NCI-H1417 treated with DMSO at 0.1 percent for 48 hours (cell line): ENCODE data around the gene RBM33.
"Not testable (repeated sequence)": the region's sequence is repeated elsewhere in the genome, so short reads cannot be mapped to it uniquely, and the experiment has no call there.

Source experiments
- DNase-seq: peaks from one replicate; lab custom pipeline; 2025; lab: John Stamatoyannopoulos, UW

Gene RBM33

GRCh38 chr7:155662343-155663043 lies 18.0 kb downstream of the RBM33 start:
- DNase-seq, result no peak

- DNase-seq, result no peak
These were observed 19.5 kb downstream of the RBM33 start for GRCh38 chr7:155663937-155664336.

DNA sequence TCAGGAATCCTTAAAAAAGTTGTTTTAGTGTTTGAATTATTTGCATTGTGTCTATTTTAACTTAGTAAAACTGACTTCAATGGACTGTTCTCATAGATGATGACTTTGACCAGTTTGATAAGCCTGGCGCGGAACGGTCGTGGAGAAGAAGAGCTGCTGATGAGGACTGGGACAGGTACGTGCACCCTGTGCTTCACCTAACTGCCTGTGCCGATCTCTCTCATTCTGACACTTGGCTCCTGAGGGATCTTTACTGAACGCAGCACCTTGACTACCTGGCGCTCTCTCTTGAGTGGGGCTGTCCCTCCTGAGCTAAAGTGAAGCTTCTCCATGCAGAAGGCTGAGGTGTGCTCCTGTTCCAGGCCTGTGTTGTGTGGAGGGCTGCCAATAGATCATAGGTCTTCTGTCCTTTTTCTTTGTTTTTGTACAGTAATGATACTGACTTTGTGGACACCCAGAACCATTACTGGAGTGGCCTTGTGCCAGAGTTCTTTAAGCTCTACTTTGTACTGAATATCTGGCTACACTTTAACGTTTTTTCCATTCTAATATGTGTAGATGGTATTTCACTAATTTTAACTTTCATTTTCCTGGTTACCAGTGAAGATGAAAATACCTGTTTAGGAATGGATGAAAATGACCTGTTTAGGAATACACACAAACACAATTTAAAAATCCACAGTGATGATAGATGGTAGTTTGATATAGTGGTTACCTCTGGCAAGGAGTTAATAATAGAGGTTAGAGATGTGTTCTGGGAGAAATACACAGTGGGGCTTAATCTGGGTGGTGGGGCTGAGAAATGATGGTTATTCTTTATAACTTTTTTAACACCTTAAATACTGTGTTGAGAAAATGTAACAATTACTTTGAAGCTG lies 20.9 kb downstream of the RBM33 start:
- no peak for DNase-seq

GRCh38 chr7:155665957-155666287 lies 21.5 kb downstream of the RBM33 start:
- DNase-seq, result no peak

GRCh38 chr7:155667241-155667829 lies 22.9 kb downstream of the RBM33 start:
- no peak for DNase-seq

DNA sequence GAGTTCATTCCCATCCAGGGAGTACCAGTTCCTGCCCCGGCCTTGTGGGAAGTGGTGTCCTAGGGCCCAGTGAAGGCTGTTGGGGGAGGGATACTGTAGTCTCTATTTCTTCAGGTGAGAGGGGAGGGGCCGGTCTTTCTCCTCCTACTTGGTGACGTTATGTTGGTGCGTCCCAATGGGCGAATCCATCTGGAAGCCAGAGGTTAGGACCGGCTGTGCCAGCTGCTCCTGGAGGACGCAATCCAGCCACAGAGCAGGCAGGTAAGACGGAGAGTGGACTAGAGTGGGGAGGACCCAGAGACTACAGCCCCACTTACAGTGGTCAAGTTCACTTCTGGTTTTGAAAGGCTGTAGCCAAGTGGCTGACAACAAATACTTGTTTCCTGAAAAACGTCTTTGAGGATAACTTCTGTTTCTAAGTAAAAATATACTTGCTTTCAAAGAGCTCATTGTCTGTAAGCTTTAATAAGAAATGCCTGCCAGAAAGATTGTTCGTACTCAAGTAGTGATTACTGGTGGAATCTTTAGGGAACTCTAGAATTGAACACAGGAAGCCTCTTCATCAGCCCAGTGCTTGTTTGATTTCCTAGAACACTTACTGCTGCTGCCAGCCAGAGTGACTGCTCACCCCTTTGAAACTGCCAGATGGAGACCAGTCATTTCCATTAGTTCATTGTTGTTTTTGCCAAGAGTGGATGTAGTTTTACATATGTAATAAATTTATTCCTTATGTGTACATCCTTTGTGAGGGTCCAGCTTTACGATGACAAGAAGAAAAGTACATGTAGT lies 25.4 kb downstream of the RBM33 start:
- no peak for DNase-seq

DNA sequence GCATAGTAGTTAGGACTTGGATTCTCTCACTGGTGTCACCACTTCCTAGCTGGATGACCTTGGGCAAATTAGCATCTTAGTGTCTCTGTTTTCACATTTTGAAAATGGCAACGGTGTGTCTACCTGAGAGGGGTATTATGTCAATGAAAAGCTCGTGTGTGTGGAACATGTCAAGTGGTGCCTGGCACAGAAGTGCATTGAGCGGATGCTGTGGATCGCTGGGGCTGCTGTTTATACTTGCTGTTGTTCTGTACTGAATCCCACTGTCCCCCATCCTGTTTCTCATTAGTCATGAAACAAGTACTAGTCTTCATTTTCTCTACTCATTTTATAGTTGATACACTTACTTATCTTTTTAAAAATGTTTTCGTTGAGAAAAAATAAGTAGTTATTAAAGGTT lies 26.1 kb downstream of the RBM33 start:
- no peak for DNase-seq

- DNase-seq, result no peak
These were observed 30.1 kb downstream of the RBM33 start for GRCh38 chr7:155674556-155674955.

GRCh38 chr7:155676052-155676451 lies 31.6 kb downstream of the RBM33 start:
- no peak for DNase-seq

- DNase-seq, result no peak
These were observed 33.2 kb downstream of the RBM33 start for GRCh38 chr7:155677688-155678087.

DNA sequence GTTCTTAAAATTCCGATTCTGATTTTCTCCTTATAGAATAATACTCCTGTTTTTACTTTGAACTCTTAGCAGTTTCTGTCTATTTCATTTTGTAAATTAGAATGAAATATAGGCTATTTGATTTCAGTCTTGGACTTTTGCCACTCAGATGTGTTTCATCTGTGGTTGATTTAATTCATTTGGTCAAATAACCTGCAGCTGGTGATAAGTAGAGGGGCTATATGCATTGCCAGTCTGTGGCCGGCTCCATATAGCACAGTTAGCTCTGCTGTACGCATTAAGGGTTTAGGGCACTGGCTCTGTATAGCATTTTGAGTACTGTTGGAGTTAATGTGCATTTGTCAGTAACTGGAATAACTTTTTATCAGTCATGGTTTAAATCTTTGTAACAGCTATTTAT lies 35.7 kb downstream of the RBM33 start:
- no peak for DNase-seq

- no peak for DNase-seq
These were observed 36.4 kb downstream of the RBM33 start for GRCh38 chr7:155680864-155681263.

DNA sequence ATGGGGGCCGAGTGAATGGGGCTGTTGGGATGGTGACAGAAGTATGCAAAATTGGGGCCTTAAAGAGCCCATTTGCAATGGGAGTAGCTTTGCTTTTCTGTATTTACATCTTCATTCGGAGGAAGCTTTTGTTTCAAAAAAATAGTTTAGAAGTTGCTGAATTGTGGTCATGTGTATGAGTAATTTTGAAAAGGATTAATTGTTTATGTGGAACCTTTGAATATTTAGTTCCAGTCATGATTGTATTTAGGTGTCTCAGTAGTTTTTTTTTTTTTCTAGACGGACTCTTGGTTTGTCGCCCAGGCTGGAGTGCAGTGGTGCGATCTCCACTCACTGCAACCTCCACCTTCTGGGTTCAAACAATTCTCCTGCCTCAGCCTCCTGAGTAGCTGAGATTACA lies 37.2 kb downstream of the RBM33 start:
- DNase-seq, result no peak

DNA sequence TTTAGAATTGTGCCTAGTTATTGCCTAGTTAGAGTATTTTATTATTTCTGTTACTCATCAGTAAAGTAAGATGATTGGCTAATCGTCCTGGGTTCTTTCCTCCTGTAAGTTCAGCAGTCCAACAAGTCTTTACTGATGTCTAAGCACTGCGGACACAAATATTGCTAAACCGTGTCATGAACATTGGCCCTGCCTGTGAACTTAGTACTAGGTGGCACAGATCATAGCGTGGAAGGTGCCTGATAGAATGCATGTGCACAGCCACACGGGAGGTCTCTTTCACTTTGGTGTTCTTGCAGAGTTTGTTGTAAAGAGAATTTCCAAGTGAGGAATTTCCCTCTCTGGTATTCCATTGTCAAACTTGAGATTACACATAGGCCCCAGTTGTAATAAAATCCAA lies 38.0 kb downstream of the RBM33 start:
- no peak for DNase-seq

DNA sequence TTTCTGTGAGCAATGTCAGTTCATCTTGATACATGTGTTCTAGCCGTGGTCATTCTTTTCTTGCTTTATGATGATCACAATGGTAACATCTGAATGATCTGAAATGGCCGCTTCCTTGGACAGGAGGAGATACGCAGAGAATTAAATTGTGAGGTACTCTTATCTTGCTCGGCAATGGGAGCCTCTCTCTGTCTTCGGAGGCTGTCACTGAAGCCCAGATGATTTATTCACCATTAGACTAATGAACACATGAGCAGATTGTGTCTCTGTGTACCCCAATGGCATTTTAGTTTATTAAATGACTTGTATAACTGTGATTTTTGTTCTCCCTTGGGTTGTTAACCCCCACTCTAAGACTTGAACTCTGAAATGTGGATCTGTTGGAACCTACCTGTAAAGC lies 38.6 kb downstream of the RBM33 start:
- no peak for DNase-seq

GRCh38 chr7:155683714-155684113 lies 39.3 kb downstream of the RBM33 start:
- no peak for DNase-seq

DNA sequence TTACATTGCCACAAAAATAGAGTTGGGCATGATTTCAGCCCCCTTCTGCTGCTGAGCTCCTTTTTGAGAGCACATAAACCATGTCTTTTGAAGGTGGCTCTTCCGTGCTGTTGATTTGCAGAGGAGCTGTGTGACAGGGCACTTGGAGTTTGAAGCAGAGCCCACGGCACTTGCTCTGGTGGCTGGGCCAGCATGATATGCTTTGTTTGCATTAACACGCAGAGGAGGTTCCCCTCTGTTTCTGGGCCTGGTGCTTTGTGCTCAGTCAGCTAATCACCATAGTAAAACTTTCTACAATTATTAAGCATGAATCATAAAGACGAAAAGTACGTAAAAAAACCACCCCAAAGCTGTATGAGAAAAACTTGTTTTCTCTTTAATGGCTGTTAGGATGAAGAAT lies 40.1 kb downstream of the RBM33 start:
- no peak for DNase-seq

GRCh38 chr7:155685070-155685790 lies 40.8 kb downstream of the RBM33 start:
- no peak for DNase-seq

DNA sequence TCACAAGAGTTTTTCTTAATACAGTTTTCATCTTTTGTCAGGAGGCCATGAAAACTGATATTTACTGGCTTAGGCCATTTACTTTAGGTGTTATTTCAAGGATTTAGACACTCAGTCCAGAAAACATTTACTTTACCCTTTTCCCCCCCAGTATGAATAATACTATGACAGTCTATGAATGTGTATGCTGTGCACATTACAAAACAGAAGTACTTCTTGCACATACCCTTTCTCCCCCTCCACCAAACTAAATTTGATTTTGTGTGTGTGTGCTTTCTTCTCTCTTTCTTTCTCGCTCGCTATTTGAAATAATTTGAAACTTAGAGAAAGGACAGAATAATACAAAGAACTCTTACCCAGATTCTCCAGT lies 41.3 kb downstream of the RBM33 start:
- no peak for DNase-seq

- DNase-seq, result not testable (repeated sequence)
These were observed 42.3 kb downstream of the RBM33 start for GRCh38 chr7:155686620-155687324.

GRCh38 chr7:155688237-155688636 lies 43.8 kb downstream of the RBM33 start:
- not testable (repeated sequence) for DNase-seq
